ENCODE results near the gene LRRC72.
"Not testable (repeated sequence)": the region's sequence is repeated elsewhere in the genome, so short reads cannot be mapped to it uniquely, and the experiment has no call there.

The LRRC72 gene

GRCh38 chr7:16579216-16579615 lies 52.6 kb downstream of the LRRC72 start:
- DNase-seq (ENCODE audit: low read depth in 1 of 2, low spot score in 1 of 2) = no peak

- DNase-seq (ENCODE audit: low read depth in 1 of 2, low spot score in 1 of 2) = no peak
These were observed 54.7 kb downstream of the LRRC72 start for GRCh38 chr7:16581286-16581685.

- DNase-seq (ENCODE audit: low read depth in 1 of 2, low spot score in 1 of 2) = no peak
These were observed 57.2 kb downstream of the LRRC72 start for GRCh38 chr7:16583834-16584233.

GRCh38 chr7:16585540-16585939 lies 58.9 kb downstream of the LRRC72 start:
- no peak for DNase-seq (ENCODE audit: low read depth in 1 of 2, low spot score in 1 of 2)

GRCh38 chr7:16586081-16586874 lies 59.7 kb downstream of the LRRC72 start:
- DNase-seq (ENCODE audit: low read depth in 1 of 2, low spot score in 1 of 2) = no peak

GRCh38 chr7:16587129-16587528 lies 60.5 kb downstream of the LRRC72 start:
- no peak for DNase-seq (ENCODE audit: low read depth in 1 of 2, low spot score in 1 of 2)

GRCh38 chr7:16587790-16588189 lies 61.2 kb downstream of the LRRC72 start:
- DNase-seq (ENCODE audit: low read depth in 1 of 2, low spot score in 1 of 2) = no peak

GRCh38 chr7:16589881-16590280 lies 63.3 kb downstream of the LRRC72 start:
- no peak for DNase-seq (ENCODE audit: low read depth in 1 of 2, low spot score in 1 of 2)

GRCh38 chr7:16590424-16590823 lies 63.8 kb downstream of the LRRC72 start:
- DNase-seq (ENCODE audit: low read depth in 1 of 2, low spot score in 1 of 2) = no peak

GRCh38 chr7:16592395-16592794 lies 65.8 kb downstream of the LRRC72 start:
- no peak for DNase-seq (ENCODE audit: low read depth in 1 of 2, low spot score in 1 of 2)

GRCh38 chr7:16594061-16594460 lies 67.4 kb downstream of the LRRC72 start:
- DNase-seq (ENCODE audit: low read depth in 1 of 2, low spot score in 1 of 2) = no peak

- DNase-seq (ENCODE audit: low read depth in 1 of 2, low spot score in 1 of 2) = no peak
These were observed 68.1 kb downstream of the LRRC72 start for GRCh38 chr7:16594676-16595075.

- not testable (repeated sequence) for DNase-seq (ENCODE audit: low read depth in 1 of 2, low spot score in 1 of 2)
These were observed 69.0 kb downstream of the LRRC72 start for GRCh38 chr7:16595596-16595995.

GRCh38 chr7:16598015-16598414 lies 71.4 kb downstream of the LRRC72 start:
- no peak for DNase-seq (ENCODE audit: low read depth in 1 of 2, low spot score in 1 of 2)

- DNase-seq (ENCODE audit: low read depth in 1 of 2, low spot score in 1 of 2) = no peak
These were observed 73.2 kb downstream of the LRRC72 start for GRCh38 chr7:16599860-16600259.

- no peak for DNase-seq (ENCODE audit: low read depth in 1 of 2, low spot score in 1 of 2)
These were observed 77.0 kb downstream of the LRRC72 start for GRCh38 chr7:16603633-16604032.

GRCh38 chr7:16604054-16604453 lies 77.4 kb downstream of the LRRC72 start:
- DNase-seq (ENCODE audit: low read depth in 1 of 2, low spot score in 1 of 2) = no peak

- DNase-seq (ENCODE audit: low read depth in 1 of 2, low spot score in 1 of 2) = no peak
These were observed 80.1 kb downstream of the LRRC72 start for GRCh38 chr7:16606704-16607103.

- DNase-seq (ENCODE audit: low read depth in 1 of 2, low spot score in 1 of 2) = no peak
These were observed 83.3 kb downstream of the LRRC72 start for GRCh38 chr7:16609842-16610450.

- no peak for DNase-seq (ENCODE audit: low read depth in 1 of 2, low spot score in 1 of 2)
These were observed 85.1 kb downstream of the LRRC72 start for GRCh38 chr7:16611711-16612110.

- DNase-seq (ENCODE audit: low read depth in 1 of 2, low spot score in 1 of 2) = no peak
These were observed 88.6 kb downstream of the LRRC72 start for GRCh38 chr7:16615228-16615627.

GRCh38 chr7:16616122-16616521 lies 89.5 kb downstream of the LRRC72 start:
- no peak for DNase-seq (ENCODE audit: low read depth in 1 of 2, low spot score in 1 of 2)

GRCh38 chr7:16616542-16616941 lies 89.9 kb downstream of the LRRC72 start:
- DNase-seq (ENCODE audit: low read depth in 1 of 2, low spot score in 1 of 2) = no peak

All from activated T-helper 1 cell treated with anti-CD3 and anti-CD28 coated beads, Interleukin-2, amount 50 U/mL, for 16 hours (primary cell).